Bronchial epithelial cell (primary cell): ENCODE measurements around the gene TGFA. TPM values are rescaled to one million over a fixed set of nuclear protein-coding genes. Genes with fewer than 3 reads are reported as not detected.

Experiments
- DNase-seq: peaks from one replicate; pipeline ENCODE4 v3.0.0-alpha.2; 2010; ENCODE audit warnings: low read depth
- FAIRE-seq: peaks from 2 replicates; lab custom pipeline; 2011; peaks lifted over from hg19 to GRCh38; lab: Jason Lieb, UNC
- H3K27me3 ChIP-seq: 2 replicates; pipeline ENCODE4 v1.5.1; 2011; ENCODE audit warnings: low read length; ENCODE audit not compliant: control insufficient read depth, insufficient read depth
- H3K36me3 ChIP-seq: 2 replicates; pipeline ENCODE4 v1.5.1; 2011; ENCODE audit warnings: low read length; ENCODE audit not compliant: control insufficient read depth, insufficient read depth
- H3K4me3 ChIP-seq: 2 replicates; pipeline ENCODE4 v1.5.1; 2011; ENCODE audit warnings: mild to moderate bottlenecking, low read depth, low read length, control low read depth
- total RNA-seq: library from RNA; depleted of rRNA; stranded (reverse); fragments of >200 nt; gene quantifications from 2 replicates; pipeline ENCODE4 v1.2.1, GENCODE V29; 2014
- TF ChIP-seq, protein P1 (sequence below): IDR thresholded peaks from 2 replicates; pipeline ENCODE4 v1.5.1; 2011; ENCODE audit warnings: mild to moderate bottlenecking, moderate library complexity, low read length, control low read depth, inconsistent platforms; ENCODE audit not compliant: insufficient read depth, severe bottlenecking

TGFA gene
- total RNA-seq, 1 donor from 2014 or later = 85.3 TPM

DNA sequence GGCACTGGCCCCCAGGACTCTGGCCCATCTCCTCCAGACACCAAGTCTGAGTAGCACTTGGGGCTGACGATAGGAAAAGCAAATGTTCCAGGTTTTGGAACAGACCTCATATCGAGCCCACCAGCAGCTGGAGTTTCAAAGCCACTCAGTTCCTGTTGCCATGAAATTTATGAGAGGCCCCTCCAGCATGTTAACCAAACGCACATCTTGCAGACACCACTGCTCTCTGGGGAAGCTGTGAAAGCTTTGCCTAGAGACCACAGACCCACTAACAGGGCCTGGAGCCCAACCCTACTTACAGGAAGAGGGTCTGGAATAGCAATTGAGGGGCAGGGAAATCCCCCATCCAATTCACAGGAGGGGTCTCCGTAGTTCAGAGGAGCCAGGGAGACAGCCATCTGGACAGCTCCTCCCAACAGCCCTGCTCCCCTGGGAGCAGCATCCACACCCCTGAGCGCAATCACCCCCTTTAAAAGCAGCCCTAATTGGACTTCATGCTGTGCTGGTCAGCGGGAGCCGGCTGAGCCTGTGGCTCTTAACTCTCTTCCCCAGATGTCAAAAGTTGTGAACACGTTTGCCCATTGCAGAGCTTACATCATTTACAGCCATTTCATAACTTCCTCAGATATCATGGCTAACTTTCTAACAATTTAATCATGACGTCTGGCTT lies 81.3 kb downstream of the TGFA start:
- no peak for FAIRE-seq
- TF ChIP-seq, protein P1, sequence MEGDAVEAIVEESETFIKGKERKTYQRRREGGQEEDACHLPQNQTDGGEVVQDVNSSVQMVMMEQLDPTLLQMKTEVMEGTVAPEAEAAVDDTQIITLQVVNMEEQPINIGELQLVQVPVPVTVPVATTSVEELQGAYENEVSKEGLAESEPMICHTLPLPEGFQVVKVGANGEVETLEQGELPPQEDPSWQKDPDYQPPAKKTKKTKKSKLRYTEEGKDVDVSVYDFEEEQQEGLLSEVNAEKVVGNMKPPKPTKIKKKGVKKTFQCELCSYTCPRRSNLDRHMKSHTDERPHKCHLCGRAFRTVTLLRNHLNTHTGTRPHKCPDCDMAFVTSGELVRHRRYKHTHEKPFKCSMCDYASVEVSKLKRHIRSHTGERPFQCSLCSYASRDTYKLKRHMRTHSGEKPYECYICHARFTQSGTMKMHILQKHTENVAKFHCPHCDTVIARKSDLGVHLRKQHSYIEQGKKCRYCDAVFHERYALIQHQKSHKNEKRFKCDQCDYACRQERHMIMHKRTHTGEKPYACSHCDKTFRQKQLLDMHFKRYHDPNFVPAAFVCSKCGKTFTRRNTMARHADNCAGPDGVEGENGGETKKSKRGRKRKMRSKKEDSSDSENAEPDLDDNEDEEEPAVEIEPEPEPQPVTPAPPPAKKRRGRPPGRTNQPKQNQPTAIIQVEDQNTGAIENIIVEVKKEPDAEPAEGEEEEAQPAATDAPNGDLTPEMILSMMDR = no peak
- Histone ChIP-seq H3K27me3 (no peaks in the 10 kb centered on the region), H3K36me3 (peaks cover 6% of the 10 kb centered on the region), H3K4me3 (no peak overlapping the region)
- no peak for DNase-seq

GRCh38 chr2:70471129-70471528 lies 82.5 kb downstream of the TGFA start:
- TF ChIP-seq, protein P1 = no peak
- peaks cover 6% of the 10 kb centered on the region for H3K36me3 ChIP-seq

GRCh38 chr2:70469961-70470360 lies 83.7 kb downstream of the TGFA start:
- DNase-seq (no peak), FAIRE-seq (no peak)
- Histone ChIP-seq H3K36me3 (peaks cover 11% of the 10 kb centered on the region), H3K4me3 (no peak overlapping the region), H3K27me3 (no peaks in the 10 kb centered on the region)
- TF ChIP-seq, protein P1 = no peak

More at GRCh38 chr2:70471129-70471528, 82.5 kb downstream of the TGFA start:
- no peak for DNase-seq
- H3K4me3 ChIP-seq = no peak overlapping the region
- FAIRE-seq = no peak
- no peaks in the 10 kb centered on the region for H3K27me3 ChIP-seq

DNA sequence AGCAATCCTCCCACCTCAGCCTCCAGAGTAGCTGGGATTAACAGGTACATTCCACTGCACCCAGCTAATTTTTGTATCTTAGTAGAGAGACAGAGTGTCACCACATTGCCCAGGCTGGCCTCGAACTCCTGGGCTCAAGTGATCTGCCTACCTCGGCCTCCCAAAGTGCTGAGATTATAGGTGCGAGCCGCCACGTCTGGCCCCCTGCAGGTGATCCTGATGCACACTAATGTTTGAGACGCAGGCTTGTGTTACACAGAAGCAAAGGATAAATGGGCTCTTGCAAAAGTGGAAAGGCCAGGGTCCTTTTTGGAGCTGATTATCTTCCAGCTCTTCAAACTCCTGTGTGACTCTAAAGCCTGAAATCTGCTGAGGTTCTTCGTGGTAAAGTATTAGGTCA lies 84.2 kb downstream of the TGFA start:
- peaks cover 12% of the 10 kb centered on the region for H3K36me3 ChIP-seq
- DNase-seq (no peak), FAIRE-seq (no peak)
- TF ChIP-seq, protein P1 = peak; percentile 4
- H3K27me3 ChIP-seq = no peaks in the 10 kb centered on the region
- no peak overlapping the region for H3K4me3 ChIP-seq

DNA sequence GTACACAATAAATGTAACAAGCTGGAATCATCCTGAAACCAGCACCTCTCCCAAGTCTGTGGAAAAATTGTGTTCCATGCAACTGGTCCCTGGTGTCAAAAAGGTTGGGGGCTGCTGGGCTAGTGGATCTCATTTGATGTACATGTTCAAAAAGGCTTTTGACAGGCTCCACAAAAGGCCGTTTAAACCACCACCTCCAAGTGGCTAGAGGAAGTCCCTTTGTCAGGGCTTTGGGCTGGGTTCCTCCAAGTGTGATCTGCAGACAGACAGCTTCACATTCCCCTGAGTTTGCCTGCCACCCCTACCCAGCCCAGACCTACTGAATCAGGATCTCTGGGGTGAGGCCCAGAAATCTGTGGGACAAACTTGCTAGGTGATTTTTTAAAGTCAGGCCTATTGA lies 84.7 kb downstream of the TGFA start:
- DNase-seq (no peak), FAIRE-seq (no peak)
- TF ChIP-seq, protein P1 = no peak
- H3K27me3 ChIP-seq = no peaks in the 10 kb centered on the region
- no peak overlapping the region for H3K4me3 ChIP-seq
- H3K36me3 ChIP-seq = peaks cover 14% of the 10 kb centered on the region
